GM06990 (cell line): Measurements from ENCODE around the gene ALK.

ENCODE experiments used
- DNase-seq: peaks from one replicate; pipeline ENCODE4 v3.0.0-alpha.2; 2011; ENCODE audit not compliant: insufficient read length; ENCODE audit errors: extremely low read depth
- H3K27me3 ChIP-seq: replicated peaks from 2 replicates; pipeline ENCODE4 v1.6.0; 2011; ENCODE audit warnings: low read length; ENCODE audit not compliant: control insufficient read depth, insufficient read depth
- H3K36me3 ChIP-seq: 2 replicates; pipeline ENCODE4 v1.5.1; 2011; ENCODE audit warnings: low read length; ENCODE audit not compliant: control insufficient read depth, insufficient read depth
- H3K4me3 ChIP-seq: replicated peaks from 2 replicates; pipeline ENCODE4 v1.5.1; 2011; ENCODE audit warnings: low read depth, mild to moderate bottlenecking, control low read depth, low read length
- TF ChIP-seq, protein P1 (sequence below): IDR thresholded peaks from 2 replicates; pipeline ENCODE4 v1.5.1; 2011; ENCODE audit warnings: low read length, control low read depth, mild to moderate bottlenecking, inconsistent platforms; ENCODE audit not compliant: insufficient read depth, poor library complexity, severe bottlenecking

Gene ALK

DNA sequence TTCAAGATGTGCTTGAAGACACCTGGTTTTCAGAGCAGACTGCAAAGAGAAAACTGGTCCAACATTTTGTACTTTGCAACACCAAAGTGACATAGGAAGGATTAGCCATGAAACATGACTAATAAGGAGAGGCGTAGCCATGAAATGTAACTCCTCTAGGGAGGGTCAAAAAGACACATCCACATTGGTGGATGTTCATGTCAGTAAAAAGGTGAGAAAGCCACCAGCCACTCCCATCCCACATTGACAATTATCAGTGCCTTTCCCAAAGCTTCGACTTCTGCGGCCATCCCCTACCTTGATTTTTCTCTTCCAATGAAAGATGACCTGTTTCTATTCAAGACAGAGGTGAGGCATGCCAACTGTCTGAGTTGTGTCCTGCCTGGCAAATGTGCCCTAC lies 223.2 kb downstream of the ALK start:
- DNase-seq = no peak
- no peaks in the 10 kb centered on the region; the same call in 1 of the 2 replicates for H3K27me3 ChIP-seq
- no peaks in the 10 kb centered on the region for H3K36me3 ChIP-seq
- no peak overlapping the region for H3K4me3 ChIP-seq
- TF ChIP-seq, protein P1, sequence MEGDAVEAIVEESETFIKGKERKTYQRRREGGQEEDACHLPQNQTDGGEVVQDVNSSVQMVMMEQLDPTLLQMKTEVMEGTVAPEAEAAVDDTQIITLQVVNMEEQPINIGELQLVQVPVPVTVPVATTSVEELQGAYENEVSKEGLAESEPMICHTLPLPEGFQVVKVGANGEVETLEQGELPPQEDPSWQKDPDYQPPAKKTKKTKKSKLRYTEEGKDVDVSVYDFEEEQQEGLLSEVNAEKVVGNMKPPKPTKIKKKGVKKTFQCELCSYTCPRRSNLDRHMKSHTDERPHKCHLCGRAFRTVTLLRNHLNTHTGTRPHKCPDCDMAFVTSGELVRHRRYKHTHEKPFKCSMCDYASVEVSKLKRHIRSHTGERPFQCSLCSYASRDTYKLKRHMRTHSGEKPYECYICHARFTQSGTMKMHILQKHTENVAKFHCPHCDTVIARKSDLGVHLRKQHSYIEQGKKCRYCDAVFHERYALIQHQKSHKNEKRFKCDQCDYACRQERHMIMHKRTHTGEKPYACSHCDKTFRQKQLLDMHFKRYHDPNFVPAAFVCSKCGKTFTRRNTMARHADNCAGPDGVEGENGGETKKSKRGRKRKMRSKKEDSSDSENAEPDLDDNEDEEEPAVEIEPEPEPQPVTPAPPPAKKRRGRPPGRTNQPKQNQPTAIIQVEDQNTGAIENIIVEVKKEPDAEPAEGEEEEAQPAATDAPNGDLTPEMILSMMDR = no peak

GRCh38 chr2:29697715-29698114 lies 223.7 kb downstream of the ALK start:
- no peaks in the 10 kb centered on the region; the same call in 1 of the 2 replicates for H3K27me3 ChIP-seq
- DNase-seq = no peak
- TF ChIP-seq, protein P1 = no peak
- H3K4me3 ChIP-seq = no peak overlapping the region
- no peaks in the 10 kb centered on the region for H3K36me3 ChIP-seq

DNA sequence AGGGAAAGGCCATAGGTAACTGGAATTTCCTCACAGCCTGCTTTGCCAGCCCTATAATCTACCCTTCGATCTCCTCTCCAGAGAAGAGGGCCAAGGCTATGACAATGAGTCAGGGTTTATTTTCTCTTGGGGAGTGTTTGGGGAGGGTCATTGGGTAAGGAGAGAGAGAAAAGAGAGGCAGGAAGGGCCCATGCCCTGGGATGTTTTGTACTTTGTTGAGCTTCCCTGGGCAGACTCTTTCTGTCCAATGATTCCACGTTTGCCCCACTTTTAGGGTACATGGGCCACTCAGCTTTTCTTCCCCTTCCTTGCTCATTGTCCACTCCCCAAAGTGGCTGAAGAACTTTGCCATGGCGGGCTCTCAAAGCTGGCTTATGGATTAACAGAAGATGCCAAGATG lies 224.2 kb downstream of the ALK start:
- no peaks in the 10 kb centered on the region for H3K36me3 ChIP-seq
- DNase-seq = no peak
- H3K27me3 ChIP-seq = no peaks in the 10 kb centered on the region; the same call in 1 of the 2 replicates
- TF ChIP-seq, protein P1 = no peak
- no peak overlapping the region for H3K4me3 ChIP-seq

DNA sequence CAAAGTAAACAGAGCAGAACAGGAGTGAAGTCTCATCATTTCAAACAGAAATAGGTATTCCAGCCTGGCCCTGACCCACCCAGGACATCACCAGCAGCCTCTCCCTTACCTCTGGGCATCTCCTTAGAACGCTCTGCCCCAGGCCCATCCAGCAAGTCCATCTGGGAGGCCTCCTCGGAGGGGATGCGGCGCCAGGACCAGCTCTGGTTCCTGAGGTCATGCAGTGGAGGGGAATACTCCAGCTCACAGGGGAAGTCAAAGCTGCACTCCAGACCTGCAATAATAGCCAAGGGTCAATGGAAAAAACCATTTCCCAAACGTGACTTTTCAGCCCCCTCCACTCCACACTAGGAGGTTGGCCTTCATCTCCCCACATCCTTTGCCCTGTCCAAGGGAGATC lies 226.6 kb downstream of the ALK start:
- H3K4me3 ChIP-seq = no peak overlapping the region
- TF ChIP-seq, protein P1 = no peak
- DNase-seq = no peak
- H3K36me3 ChIP-seq = no peaks in the 10 kb centered on the region
- H3K27me3 ChIP-seq = no peaks in the 10 kb centered on the region; the same call in 1 of the 2 replicates

GRCh38 chr2:29691391-29691950 lies 229.9 kb downstream of the ALK start:
- DNase-seq = no peak
- H3K27me3 ChIP-seq = no peaks in the 10 kb centered on the region
- no peak overlapping the region for H3K4me3 ChIP-seq
- H3K36me3 ChIP-seq = no peaks in the 10 kb centered on the region
- TF ChIP-seq, protein P1 = no peak

- TF ChIP-seq, protein P1 = no peak
- Histone ChIP-seq H3K4me3 (no peak overlapping the region), H3K36me3 (no peaks in the 10 kb centered on the region), H3K27me3 (no peaks in the 10 kb centered on the region)
- no peak for DNase-seq
These were observed 231.7 kb downstream of the ALK start for GRCh38 chr2:29689666-29690065.
